Measurements from ENCODE around the gene C11orf52. TPM values are rescaled to one million over a fixed set of nuclear protein-coding genes. Genes with fewer than 3 reads are reported as not detected.

The C11orf52 gene
- total RNA-seq, 1 donor from 2014 or later: 0.26 TPM

- FAIRE-seq: no peak
- H3K36me3 ChIP-seq (ENCODE audit: control insufficient read depth, insufficient read depth, low read length): no peaks in the 10 kb centered on the region
- TF ChIP-seq, protein P1, sequence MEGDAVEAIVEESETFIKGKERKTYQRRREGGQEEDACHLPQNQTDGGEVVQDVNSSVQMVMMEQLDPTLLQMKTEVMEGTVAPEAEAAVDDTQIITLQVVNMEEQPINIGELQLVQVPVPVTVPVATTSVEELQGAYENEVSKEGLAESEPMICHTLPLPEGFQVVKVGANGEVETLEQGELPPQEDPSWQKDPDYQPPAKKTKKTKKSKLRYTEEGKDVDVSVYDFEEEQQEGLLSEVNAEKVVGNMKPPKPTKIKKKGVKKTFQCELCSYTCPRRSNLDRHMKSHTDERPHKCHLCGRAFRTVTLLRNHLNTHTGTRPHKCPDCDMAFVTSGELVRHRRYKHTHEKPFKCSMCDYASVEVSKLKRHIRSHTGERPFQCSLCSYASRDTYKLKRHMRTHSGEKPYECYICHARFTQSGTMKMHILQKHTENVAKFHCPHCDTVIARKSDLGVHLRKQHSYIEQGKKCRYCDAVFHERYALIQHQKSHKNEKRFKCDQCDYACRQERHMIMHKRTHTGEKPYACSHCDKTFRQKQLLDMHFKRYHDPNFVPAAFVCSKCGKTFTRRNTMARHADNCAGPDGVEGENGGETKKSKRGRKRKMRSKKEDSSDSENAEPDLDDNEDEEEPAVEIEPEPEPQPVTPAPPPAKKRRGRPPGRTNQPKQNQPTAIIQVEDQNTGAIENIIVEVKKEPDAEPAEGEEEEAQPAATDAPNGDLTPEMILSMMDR (IDR thresholded peaks at IDR 0.05; ENCODE audit: insufficient read depth, low read length, severe bottlenecking): no peak
- DNase-seq (ENCODE audit: low read depth): no peak
- no peaks in the 10 kb centered on the region for H3K27me3 ChIP-seq (ENCODE audit: control insufficient read depth, insufficient read depth, low read length)
- no peak overlapping the region for H3K4me3 ChIP-seq (ENCODE audit: low read depth, low read length)
Measured at GRCh38 chr11:111886844-111887243, 31.9 kb upstream of the C11orf52 start.

- FAIRE-seq (no peak), DNase-seq (ENCODE audit: low read depth) (no peak)
- TF ChIP-seq, protein P1 (IDR thresholded peaks at IDR 0.05; ENCODE audit: insufficient read depth, low read length, severe bottlenecking): no peak
- H3K27me3 ChIP-seq (ENCODE audit: control insufficient read depth, insufficient read depth, low read length): no peaks in the 10 kb centered on the region
- no peak overlapping the region for H3K4me3 ChIP-seq (ENCODE audit: low read depth, low read length)
- H3K36me3 ChIP-seq (ENCODE audit: control insufficient read depth, insufficient read depth, low read length): no peaks in the 10 kb centered on the region
Measured at GRCh38 chr11:111905411-111905810, 13.3 kb upstream of the C11orf52 start.

DNA sequence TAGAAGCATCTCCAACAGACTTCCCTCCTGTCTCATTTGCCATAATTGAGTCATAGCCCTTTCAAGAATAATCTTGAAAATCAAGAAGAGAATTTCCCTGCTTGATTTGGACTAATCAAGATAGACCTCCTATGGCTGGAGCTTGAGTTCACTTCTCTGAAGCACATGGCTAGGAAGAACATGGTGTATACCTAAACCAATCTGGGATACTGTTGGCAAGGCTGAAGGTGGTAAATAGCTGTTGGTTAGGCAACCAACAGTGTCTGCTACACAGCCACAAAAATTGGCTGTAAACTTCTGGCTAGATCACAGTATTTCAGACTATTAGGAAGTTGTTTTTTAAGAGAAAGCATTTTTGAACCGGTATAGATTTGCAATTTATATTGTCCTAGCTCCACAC, 12.0 kb upstream of the C11orf52 start:
- Histone ChIP-seq H3K27me3 (ENCODE audit: control insufficient read depth, insufficient read depth, low read length) (no peaks in the 10 kb centered on the region), H3K36me3 (ENCODE audit: control insufficient read depth, insufficient read depth, low read length) (no peaks in the 10 kb centered on the region), H3K4me3 (ENCODE audit: low read depth, low read length) (no peak overlapping the region)
- FAIRE-seq (no peak), DNase-seq (ENCODE audit: low read depth) (no peak)
- TF ChIP-seq, protein P1 (IDR thresholded peaks at IDR 0.05; ENCODE audit: insufficient read depth, low read length, severe bottlenecking): no peak

DNA sequence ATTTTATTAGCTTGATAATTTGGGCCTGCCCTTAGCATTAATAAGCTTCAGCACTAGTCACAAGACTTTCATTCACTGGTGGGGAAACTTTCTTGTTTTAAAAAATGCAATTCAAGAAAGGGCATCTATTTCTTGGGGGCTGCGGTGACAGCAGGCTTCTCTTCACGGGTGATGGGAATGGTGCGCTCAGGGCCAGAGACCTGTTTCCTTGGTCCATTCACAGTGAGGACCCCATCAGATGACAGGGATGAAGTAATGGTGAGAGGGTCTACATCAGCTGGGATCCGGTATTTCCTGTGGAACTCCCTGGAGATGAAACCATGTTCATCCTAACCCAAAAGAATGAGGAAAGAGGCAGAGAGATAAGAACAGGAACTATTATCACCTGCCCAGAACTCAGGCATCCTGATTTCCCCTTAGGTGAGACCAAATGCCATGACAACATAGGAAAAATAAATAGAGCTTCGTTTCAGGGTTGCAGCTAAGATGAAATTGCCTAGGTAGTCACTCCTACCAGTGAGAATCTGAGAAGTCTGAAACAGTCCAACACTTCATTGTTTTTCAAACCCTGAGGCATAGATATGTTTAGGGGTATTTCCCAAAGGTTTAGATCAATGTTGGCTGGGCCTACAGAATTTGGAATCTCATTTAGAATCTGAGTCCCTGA, 9.9 kb upstream of the C11orf52 start:
- FAIRE-seq: no peak
- Histone ChIP-seq H3K27me3 (ENCODE audit: control insufficient read depth, insufficient read depth, low read length) (no peaks in the 10 kb centered on the region), H3K4me3 (ENCODE audit: low read depth, low read length) (no peak overlapping the region), H3K36me3 (ENCODE audit: control insufficient read depth, insufficient read depth, low read length) (no peaks in the 10 kb centered on the region)
- DNase-seq (ENCODE audit: low read depth): no peak
- TF ChIP-seq, protein P1 (IDR thresholded peaks at IDR 0.05; ENCODE audit: insufficient read depth, low read length, severe bottlenecking): no peak

- Histone ChIP-seq H3K4me3 (ENCODE audit: low read depth, low read length) (no peak overlapping the region), H3K36me3 (ENCODE audit: control insufficient read depth, insufficient read depth, low read length) (no peaks in the 10 kb centered on the region), H3K27me3 (ENCODE audit: control insufficient read depth, insufficient read depth, low read length) (no peaks in the 10 kb centered on the region)
- TF ChIP-seq, protein P1 (IDR thresholded peaks at IDR 0.05; ENCODE audit: insufficient read depth, low read length, severe bottlenecking): no peak
- no peak for DNase-seq (ENCODE audit: low read depth)
- FAIRE-seq: no peak
Measured at GRCh38 chr11:111909378-111909777, 9.3 kb upstream of the C11orf52 start.

Data from bronchial epithelial cell (primary cell).